Cortex of kidney (tissue), 1 donor: Measurements from ENCODE around the gene ACCSL.

Experiments
- DNase-seq: peaks from one replicate; lab custom pipeline; 2025; lab: John Stamatoyannopoulos, UW

The ACCSL gene

GRCh38 chr11:44097821-44098220 lies 50.0 kb downstream of the ACCSL start:
- DNase-seq = no peak

- DNase-seq = no peak
These were observed 53.3 kb downstream of the ACCSL start for GRCh38 chr11:44101098-44101497.

GRCh38 chr11:44104481-44105294 lies 56.9 kb downstream of the ACCSL start:
- DNase-seq = no peak

GRCh38 chr11:44108260-44108659 lies 60.5 kb downstream of the ACCSL start:
- no peak for DNase-seq
